Cardiac septum (tissue), 1 donor: Measurements from ENCODE around the gene RARA. TPM values are rescaled to one million over a fixed set of nuclear protein-coding genes. Genes with fewer than 3 reads are reported as not detected.

Source experiments
- DNase-seq: peaks from one replicate; pipeline ENCODE4 v3.0.0-alpha.2; 2020; ENCODE audit warnings: low spot score
- intact Hi-C: fragments of 100-400 bp; cut with DNase I; formaldehyde crosslinking; loops from one replicate; pipeline ENCODE4 v1.14.0; 2022
- total RNA-seq: library from RNA; stranded (reverse); fragmentation: NEBNext Ultra II Directional; extraction: Animal tissue kit (Norgen Biotek cat#: 25700); gene quantifications from one replicate; pipeline ENCODE4 v1.2.1, GENCODE V29; 2021
- donor health status: DM: no; HTN: no; CAD: no.

RARA gene
- total RNA-seq, 1 donor from 2014 or later = 30.7 TPM

DNA sequence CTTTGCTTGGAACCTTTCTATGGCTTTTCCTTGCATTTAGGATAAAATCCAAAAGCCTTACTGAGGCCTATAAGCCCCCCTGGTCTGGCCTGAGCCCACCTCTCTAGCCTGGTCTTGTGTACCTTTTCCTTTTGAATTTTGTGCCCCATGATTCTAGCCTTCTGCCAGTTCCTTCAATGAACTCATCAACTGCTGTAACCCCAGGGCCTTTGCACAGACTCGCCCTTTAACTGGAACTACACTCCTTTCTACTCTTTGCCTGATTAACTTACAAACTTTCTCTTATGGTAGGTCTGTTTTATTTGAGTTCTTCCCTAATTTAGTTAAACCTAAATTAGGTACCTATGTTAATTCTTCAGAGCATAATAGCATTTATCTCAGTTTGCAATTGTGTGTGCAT, 31.3 kb downstream of the RARA start:
- no peak for DNase-seq
- intact Hi-C loops = no loop called here

DNA sequence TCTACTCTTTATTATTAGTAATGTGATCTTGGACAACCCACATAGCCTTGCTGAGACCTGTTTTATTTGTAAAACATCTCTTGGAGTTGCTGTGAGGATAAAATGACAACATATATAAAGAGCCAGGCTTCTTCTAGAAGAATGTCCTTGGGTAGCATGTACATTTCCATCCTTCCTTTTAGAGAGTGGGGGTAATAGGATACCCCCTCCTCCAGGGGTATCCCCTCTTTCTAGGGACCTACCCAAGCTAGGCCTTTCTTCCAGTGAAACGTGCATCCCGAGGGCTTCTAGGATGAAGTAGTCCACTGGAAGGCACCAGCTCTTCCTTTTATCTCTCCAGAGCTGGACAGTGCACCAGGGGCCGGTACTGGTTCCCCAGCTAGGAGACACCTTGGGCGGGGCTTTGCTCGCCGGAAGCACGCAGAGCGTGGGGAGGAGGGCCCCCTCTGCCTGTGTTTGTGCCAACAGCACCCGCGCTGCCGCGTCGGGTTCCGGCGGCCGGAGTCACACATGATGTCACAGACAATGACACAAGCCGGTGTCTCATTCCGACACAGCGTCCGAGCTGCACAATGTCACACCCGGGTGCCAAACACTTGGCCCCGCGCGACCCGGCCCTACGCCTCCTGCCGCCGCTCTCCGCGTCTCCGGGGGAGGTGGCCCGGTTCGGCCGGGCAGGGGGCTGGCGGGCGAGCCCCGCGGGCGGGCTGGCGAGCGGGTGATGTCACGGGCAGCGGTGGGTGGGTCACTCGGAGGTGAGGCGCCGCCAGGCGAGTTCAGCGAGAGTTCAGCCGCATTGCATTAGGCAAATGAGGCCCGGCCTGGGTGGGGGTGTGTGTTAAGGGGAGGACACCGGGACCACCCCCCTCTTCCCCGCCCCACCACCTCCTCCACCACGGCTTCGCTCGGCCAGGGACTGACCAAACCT, 32.2 kb downstream of the RARA start:
- intact Hi-C loops = loop anchor here (1.0 kb wide), 1 partner anchor 9 kb away; no protein-coding TSS in a partner anchor
- peak; percentile 98 for DNase-seq

DNA sequence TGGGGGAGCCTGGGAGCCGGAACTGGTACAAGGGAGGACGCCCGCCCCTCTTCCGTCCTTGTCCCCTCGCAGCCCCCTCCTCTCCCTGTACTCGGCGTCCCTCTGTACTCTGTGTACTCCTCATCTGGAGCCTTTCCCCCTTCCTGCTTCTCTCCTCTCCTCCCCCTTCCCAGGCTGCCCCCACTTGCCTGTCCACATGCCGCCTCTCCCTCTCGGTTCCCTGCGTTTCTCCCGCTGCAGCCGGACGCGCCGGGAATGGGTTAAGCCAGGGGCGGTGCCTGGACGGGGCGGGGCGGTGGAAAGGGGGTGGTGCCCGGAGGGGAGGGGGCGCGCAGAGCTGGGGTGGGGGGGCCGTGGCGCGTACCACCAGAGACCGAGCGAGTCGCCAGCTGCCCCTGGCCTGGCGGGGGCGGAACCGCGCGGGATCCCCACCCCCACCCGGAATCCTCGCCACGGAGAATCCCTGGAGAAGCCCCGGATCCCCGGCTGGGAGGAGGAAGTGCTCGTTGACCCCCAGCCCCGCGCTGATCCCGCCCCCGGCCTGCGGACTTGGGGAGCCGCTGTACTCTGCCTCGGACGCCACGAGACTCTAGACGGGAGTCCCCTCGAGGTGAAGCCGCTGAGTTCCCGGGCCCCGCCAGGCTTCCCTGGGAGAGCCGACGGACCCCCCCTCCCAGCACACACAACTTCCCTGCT, 33.0 kb downstream of the RARA start:
- peak; percentile 95 for DNase-seq
- intact Hi-C loops = loop anchor here (1.0 kb wide), 1 partner anchor 10 kb away; no protein-coding TSS in a partner anchor

DNA sequence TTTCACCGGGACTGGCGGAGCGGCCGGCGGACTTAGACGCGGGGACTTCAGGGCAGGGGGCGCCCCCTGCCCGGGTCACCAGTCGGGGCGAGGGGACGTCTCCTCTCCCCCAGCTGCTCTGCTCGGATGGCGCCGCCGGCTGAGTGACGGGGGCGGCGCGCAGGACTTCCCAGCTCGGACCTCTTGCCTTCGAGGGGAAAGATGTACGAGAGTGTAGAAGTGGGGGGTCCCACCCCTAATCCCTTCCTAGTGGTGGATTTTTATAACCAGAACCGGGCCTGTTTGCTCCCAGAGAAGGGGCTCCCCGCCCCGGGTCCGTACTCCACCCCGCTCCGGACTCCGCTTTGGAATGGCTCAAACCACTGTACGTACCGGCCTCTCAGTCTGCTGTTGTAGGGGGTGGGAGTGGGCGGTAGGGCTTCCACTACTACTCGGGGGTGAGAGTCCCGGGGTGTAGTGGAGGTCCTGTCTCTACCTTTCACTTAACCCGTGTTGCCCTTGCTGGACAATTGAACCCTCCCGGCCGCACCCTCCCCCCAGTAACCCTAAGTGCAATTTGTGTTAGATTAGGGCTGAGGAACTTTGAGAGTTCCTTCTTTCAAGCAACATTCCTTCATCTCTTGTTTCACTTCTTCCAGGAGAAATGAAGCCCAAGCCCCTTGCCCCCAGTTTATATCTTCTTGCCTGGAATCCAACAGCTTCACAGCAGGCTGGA, 33.7 kb downstream of the RARA start:
- intact Hi-C loops = no loop called here
- no peak for DNase-seq

DNA sequence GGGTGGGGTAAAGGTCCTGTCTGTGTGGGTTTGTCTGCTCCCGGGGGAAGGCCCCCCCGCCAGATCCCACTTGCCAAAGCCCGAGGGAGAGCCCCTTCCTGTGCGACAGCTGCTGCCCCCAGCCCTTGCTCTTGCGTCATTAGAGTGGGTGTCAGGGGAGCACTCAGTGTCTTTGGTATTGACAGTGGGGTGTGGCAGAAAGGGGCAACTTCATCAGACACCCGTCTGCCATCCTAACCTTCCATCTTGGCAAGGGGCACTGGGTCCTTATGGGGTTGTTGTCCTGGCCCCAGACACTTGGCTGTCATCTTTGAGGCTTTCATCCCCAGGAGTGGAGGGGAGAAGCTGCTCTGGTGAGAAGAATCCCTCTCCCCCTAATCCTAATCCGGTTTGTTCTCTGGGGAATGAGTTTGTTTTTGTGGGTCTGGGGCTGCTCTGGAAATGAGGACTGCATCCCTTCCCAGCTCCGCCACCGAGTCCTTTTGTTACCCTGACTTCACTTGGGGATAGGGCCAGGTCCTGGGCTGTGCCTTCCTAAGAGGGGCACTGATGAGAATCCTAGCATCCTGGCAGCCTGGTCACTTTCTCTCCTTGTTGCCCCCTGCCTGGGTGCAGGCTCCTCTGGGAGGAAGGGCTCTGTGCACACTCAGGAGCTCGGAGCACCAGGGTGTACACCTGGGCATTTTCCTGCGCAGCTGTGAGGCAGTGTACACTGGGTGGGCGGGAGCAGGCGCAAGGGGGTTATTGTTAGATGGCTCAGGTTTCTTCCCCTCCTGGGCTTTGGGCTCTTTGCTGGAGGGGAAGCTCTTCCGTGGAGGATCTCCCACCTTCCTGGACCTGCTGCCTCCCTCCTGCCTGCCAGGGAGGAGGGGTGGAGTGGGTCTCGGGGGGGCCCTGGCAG, 34.5 kb downstream of the RARA start:
- intact Hi-C loops = loop anchor here (1.0 kb wide), 1 partner anchor 26 kb away; no protein-coding TSS in a partner anchor
- DNase-seq = no peak

DNA sequence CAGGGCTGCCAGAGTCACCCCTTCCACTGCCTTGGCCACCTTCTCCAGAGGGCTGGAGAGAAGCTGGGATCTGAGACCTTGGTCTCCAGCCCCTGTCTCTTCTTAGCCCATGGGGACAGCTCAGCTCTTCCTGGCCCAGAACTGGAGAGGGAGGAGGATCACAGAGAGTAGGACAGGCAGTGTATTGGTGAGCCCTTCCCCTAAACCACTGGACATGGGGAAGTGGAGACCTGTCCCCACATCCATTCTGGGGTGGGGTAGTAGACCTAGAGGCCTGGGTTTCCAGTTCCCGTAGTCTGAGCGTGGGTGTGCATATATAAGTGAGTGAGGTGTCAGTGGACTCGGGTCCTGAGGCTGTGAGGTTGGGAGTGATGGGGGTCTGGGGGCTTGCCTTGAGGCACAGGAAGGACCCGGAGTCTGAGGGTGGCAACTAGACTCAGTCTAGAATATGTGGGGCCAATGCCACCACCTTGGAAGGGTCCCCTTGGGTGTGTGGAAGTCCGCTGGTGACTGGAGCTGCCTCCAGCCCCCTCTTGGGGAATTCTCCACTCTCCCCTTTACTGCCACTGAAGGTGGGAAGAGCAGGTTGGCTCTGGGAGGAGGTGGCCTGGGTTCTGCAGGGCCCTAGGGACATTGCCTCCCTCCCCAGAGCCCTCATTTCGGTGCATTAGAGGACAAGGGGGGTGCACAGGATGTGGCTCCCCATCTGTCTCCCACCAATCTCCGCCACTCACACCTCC, 35.6 kb downstream of the RARA start:
- DNase-seq = no peak
- intact Hi-C loops = loop anchor here (1.0 kb wide), 1 partner anchor 27 kb away; no protein-coding TSS in a partner anchor

DNA sequence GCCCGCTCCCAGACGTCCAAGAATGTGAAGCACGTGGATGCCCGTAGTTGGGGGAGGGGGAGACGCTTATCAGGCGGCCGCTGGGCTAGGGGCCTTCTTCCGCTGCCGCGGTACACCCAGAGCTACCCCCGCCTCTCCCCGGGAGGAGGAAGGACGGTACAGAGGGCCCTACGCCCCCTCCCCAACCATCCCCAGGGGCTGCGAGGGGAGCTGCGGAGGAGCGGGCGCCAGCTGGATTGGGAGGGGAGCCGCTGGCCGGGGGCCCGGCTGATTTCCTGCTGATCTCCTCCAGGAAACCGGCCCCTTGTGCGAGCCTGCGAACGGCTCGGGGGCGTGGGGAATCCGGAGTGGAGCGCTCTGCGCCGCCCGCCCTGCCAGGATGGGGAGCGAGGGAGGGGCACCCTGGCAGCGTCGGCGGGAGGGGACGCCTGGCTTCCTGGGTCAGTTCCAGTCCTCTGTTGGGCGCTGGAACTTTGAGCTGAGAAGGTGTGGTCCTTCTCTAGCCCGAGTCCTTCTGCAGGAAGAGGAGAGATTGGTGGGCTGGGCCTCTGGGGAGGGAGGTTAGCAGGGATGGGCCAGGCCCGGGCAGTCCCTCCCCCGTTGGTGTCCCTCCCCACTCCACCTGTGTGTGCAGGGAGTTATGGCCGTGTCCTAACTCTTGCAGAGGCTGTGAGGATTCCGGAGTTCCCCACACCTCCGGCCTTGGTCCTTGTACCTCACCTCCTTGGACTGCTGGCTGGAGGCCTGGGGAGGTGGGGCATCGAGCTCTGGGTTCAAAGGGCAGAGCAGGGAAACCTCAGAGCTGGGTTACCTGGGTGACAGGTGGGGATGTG, 36.4 kb downstream of the RARA start:
- intact Hi-C loops = no loop called here
- DNase-seq = no peak

DNA sequence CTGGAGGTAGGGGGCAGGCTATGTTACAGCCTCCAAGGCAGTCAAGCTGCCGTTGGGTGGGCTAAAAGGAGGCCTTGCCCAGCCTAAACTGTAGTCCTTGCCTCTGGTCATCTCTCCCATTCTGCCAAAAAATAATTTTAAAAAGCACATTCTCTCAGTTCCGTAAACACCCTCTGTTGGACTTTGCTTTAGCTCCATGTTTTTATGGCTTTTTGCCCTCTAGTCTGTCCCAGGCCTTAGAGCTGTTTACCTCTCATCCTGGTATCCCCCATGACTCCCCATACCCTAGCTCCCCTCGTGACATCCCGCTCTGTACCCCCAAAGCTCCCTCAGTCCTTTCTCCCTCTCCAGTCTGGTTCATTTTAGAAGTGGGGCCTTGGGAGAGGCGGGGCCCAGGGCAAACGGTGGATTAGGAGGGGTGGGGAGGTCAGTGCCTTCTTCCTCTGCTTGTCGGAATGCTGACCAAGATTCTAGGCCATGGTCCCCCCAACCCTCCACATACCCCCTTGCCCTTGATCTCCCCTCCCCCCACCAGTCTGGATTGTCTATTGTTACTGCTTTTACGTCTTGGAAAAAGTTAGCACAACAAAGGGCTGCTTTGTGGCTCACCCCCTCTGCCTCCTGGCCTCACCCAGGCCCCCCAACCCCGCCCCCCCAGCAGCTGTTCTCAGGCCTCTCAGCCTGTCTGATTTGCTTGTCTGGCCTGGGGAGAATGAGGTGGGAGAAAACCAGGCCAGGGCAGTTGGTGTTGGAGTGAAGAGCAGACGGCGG, 37.2 kb downstream of the RARA start:
- DNase-seq = no peak
- intact Hi-C loops = no loop called here

DNA sequence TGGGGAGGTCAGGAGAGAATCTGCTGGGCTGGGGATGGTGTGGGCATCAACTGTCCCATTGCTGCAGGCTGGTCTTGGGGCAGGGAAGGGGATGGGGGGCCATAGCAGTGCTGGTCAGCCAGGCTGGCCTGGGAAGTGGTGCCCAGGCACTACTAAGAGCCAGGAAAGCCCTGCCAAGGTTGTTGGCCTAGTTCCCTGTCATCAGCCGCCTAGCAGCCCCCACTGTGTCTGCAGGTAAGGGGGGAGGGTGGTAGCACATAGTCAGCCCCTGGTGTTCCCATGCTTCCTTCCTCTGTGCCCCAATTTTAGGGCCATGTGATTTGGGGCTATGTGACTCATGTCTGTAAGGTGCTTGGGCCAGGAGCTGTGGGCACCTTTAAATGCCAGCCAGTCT, 37.8 kb downstream of the RARA start:
- intact Hi-C loops = no loop called here
- DNase-seq = no peak

DNA sequence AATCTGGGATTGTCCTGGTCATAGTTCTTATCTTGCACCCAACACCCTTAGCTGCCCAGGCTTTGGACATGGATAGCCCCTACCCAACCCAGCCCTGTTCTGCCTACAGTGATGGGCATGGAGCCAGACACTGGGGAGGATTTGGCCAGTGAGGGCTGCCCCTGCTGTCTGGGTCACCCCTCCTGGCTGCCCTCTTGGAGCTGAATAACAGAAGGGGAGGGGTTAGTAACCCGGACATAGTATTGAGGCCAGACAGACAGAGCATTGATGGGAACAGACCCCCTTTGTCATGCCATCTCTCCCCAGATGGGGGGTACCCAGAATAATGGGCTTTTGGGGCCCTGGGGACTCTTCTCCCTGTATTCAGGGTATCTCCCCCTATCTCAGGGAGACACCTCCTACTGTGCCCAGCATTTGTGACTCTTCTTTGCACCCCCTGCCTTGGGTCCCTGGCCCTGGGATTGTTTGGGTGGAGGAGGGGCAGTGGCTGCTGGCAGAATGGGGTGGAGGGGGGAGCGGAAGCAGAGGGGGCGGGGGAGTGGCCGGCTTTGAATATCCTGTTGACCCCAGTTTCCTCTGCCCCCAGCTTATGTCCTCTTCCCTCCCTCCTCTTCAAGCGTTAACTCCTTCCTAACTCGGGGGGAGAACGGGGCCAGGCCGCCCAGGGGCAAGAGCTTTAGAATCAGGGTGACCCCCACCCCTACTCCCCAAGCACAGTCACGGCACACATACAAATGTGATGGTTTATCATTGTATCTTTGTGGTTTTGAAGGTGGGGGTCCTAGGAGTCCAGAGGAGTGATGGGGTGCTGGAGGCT, 38.5 kb downstream of the RARA start:
- intact Hi-C loops = no loop called here
- DNase-seq = no peak

DNA sequence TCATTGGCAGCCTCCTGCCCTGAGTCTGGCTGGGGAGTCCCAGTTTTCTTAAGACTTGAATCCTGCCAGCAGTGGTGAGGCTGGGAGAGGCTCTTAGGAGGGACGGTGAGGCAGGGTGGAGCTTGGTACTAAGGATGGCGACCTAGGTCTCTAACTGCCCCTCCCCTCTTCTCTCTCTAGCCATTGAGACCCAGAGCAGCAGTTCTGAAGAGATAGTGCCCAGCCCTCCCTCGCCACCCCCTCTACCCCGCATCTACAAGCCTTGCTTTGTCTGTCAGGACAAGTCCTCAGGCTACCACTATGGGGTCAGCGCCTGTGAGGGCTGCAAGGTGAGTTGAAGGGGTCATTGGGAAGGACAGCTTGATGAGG, 39.1 kb downstream of the RARA start:
- no peak for DNase-seq
- intact Hi-C loops = no loop called here

DNA sequence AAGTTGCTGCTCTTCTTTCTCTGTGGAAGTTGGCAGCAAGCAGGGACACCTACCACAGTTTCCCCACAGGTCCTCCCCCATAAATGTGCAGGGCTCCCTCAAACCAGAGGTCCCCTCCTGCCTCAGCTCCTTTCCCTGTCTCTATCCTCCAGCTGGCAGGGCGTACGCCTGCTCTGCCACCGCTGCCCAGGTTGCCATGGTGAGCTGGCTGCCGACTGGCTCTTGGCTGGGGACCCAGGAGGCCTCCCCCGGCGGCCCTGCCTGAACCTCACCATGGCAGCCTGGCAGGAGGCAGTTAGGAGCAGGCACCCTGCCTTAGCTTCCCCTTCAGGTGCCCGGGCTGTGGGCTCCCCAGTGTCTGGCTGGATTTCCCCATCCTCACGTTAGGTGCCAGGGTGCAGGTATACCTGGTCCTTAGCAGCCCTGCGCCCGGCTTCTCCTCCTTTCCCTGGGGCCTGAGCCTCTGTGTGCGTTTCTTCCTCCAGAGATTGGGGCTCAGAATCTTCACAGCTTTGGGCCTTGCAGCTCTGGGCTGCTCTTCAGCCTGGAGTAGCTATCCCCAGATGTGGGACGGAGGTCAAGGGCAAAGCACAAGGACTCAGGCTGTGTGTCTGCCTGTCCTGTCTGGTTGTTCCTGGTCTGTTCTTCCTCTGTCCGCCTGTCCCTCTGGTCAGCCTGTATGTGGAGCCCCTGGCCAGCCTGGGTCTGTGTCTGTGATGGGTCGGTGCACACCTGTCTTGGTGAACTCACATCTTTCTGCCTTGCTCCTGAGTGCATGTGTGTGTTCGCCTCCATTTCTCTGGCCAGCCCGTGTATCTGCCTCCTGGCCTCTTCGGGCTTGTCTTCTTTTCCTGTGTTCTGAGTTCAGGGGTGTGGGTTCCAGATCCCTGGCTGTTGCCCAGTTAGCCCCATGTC, 39.8 kb downstream of the RARA start:
- intact Hi-C loops = no loop called here
- peak; percentile 89 for DNase-seq

DNA sequence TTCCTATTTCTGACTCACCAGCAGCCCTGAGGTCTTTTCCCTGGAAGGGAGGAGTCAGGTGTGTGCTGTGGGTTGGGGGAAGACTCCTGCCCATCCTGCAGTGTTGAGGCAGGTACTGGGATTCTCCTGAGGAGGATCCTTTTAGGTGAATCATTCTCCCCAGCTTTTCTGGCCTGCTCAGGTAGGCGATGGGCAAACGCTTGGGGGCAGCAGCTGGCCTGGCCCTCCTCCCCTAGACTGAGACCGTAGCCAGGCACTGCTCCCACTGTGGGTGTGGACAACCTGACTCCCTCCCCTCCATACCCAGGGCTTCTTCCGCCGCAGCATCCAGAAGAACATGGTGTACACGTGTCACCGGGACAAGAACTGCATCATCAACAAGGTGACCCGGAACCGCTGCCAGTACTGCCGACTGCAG, 40.5 kb downstream of the RARA start:
- DNase-seq = no peak
- intact Hi-C loops = no loop called here

DNA sequence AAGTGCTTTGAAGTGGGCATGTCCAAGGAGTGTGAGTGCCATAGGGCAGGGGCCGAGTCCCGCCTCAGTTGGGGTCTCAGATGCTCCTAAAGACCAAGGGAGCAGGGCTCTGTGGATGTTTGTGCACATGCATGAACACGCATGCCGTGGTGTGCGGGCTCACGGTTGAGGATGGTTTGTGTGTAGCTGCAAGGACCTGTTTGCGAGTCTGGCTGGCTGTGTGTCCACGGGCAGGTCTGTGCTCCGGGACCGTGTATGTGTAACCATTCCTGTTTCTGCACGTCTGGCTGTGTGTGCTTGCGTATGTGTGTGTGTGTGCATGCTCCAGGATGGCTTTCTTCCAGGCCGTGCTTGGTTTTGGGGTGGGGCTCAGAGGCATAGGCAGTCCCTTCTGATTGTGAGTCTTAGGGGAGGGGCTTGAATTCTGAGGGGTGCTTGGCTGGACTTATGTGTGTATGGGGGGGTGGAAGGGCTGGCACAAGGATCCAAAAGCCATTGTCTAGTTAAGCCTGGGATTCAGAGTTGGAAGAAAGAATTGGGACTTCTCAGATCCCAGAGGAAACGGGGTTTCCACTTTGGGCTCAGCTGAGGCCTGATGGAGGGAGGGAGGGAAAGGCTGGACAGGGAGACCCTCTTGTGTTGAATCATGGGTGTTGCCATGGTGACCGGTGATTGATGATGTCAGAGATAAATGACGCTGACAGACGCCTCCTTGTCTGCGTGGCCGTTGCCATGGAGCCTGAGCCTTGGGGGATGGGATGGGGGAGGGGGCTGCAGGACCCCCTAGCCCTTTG, 41.1 kb downstream of the RARA start:
- intact Hi-C loops = loop anchor here (10.0 kb wide), 1 partner anchor 145 kb away; no protein-coding TSS in a partner anchor
- no peak for DNase-seq
